HepG2 (cell line): ENCODE results near the gene PTPRF. TPM values are rescaled to one million over a fixed set of nuclear protein-coding genes. Genes with fewer than 3 reads are reported as not detected.
A peak's percentile ranks its signal among the peaks of the same experiment; 100 is the strongest.

Experiments
- CBX5 ChIP-seq: sonication (generic); formaldehyde crosslinking; IDR thresholded peaks from 2 replicates; pipeline ENCODE4 v1.4.0; 2020; ENCODE audit warnings: missing genetic modification reagents, borderline replicate concordance
- ELK4 ChIP-seq: sonication (generic); formaldehyde crosslinking; IDR thresholded peaks from 2 replicates; pipeline ENCODE4 v1.9.0; 2021; ENCODE audit warnings: missing genetic modification reagents, borderline replicate concordance
- EP300 ChIP-seq, 3 experiments: sonication (generic) in 1 of 3; formaldehyde crosslinking in 1 of 3; IDR thresholded peaks; 2 replicates each; pipeline versions ENCODE4 v1.5.1 to v1.6.1; 2011 to 2020; ENCODE audit warnings: low read depth in 2 of 3, low read length in 2 of 3, borderline replicate concordance in 1 of 3, improper control_type of control experiment in 1 of 3, mild to moderate bottlenecking in 1 of 3, missing genetic modification reagents in 1 of 3, moderate library complexity in 1 of 3
- GATAD1 ChIP-seq: IDR thresholded peaks from 2 replicates; pipeline ENCODE4 v1.6.1; 2016; ENCODE audit warnings: missing genetic modification reagents, missing compliant biosample characterization
- JARID2 ChIP-seq: sonication (generic); formaldehyde crosslinking; IDR thresholded peaks from 2 replicates; pipeline ENCODE4 v1.8.1; 2023; ENCODE audit warnings: missing genetic modification reagents, inconsistent platforms; ENCODE audit not compliant: insufficient replicate concordance
- KDM2A ChIP-seq: sonication (generic); formaldehyde crosslinking; IDR thresholded peaks from 2 replicates; pipeline ENCODE4 v1.4.0; 2020; ENCODE audit warnings: low read depth, missing genetic modification reagents, borderline replicate concordance
- KDM3A ChIP-seq: IDR thresholded peaks from 2 replicates; pipeline ENCODE4 v1.6.1; 2018; ENCODE audit warnings: low read depth, missing compliant biosample characterization
- KLF11 ChIP-seq: IDR thresholded peaks from 2 replicates; pipeline ENCODE4 v1.6.1; 2016; ENCODE audit warnings: missing compliant biosample characterization
- MIER3 ChIP-seq: IDR thresholded peaks from 2 replicates; pipeline ENCODE4 v1.6.1; 2016; ENCODE audit warnings: missing compliant biosample characterization, borderline replicate concordance
- MIXL1 ChIP-seq: IDR thresholded peaks from 2 replicates; pipeline ENCODE4 v1.6.1; 2016
- PHF8 ChIP-seq: sonication (generic); formaldehyde crosslinking; IDR thresholded peaks from 2 replicates; pipeline ENCODE4 v1.5.0; 2020; ENCODE audit warnings: missing genetic modification reagents
- POLR2AphosphoS2 ChIP-seq: IDR thresholded peaks from 2 replicates; pipeline ENCODE4 v1.6.1; 2011; ENCODE audit warnings: low read depth, low read length, improper control_type of control experiment
- RFXAP ChIP-seq: sonication (generic); formaldehyde crosslinking; IDR thresholded peaks from 2 replicates; pipeline ENCODE4 v1.4.0; 2020; ENCODE audit warnings: missing genetic modification reagents, borderline replicate concordance
- SAFB2 ChIP-seq: sonication (generic); formaldehyde crosslinking; IDR thresholded peaks from 2 replicates; pipeline ENCODE4 v1.5.1; 2020; ENCODE audit warnings: missing genetic modification reagents, low read depth, mild to moderate bottlenecking, borderline replicate concordance
- THAP11 ChIP-seq: IDR thresholded peaks from 2 replicates; pipeline ENCODE4 v1.6.1; 2016; ENCODE audit warnings: missing biosample characterization, missing genetic modification reagents
- ZFP37 ChIP-seq: sonication (generic); formaldehyde crosslinking; IDR thresholded peaks from 2 replicates; pipeline ENCODE4 v1.4.0; 2020; ENCODE audit warnings: missing genetic modification reagents, borderline replicate concordance
- ZNF225 ChIP-seq: sonication (generic); formaldehyde crosslinking; IDR thresholded peaks from 2 replicates; pipeline ENCODE4 v1.4.0; 2020; ENCODE audit warnings: mild to moderate bottlenecking, missing genetic modification reagents
- ZNF430 ChIP-seq: sonication (generic); formaldehyde crosslinking; IDR thresholded peaks from 2 replicates; pipeline ENCODE4 v1.9.0; 2021; ENCODE audit warnings: mild to moderate bottlenecking, missing genetic modification reagents
- ZNF574 ChIP-seq: sonication (generic); formaldehyde crosslinking; IDR thresholded peaks from 2 replicates; pipeline ENCODE4 v1.4.0; 2020; ENCODE audit warnings: missing genetic modification reagents
- ZNF761 ChIP-seq: sonication (generic); formaldehyde crosslinking; conservative IDR thresholded peaks from 2 replicates; pipeline ENCODE4 v1.4.0; 2020; ENCODE audit warnings: mild to moderate bottlenecking, missing genetic modification reagents
- polyA plus RNA-seq, 8 experiments: library from polyadenylated mRNA; depleted of rRNA in 3 of 8; stranded (reverse) in 7 of 8; unstranded in 1 of 8; fragments of >200 nt; fragmentation: Illumina TruSeq in 4 of 8; extraction: Trizol in 4 of 8; gene quantifications; 2 replicates each; pipeline versions ENCODE4 v1.2.1 to v1.2.3, GENCODE V29; 2011 to 2016; ENCODE audit warnings: low read depth in 4 of 8, missing spikeins in 1 of 8, mixed read lengths in 1 of 8; ENCODE audit not compliant: insufficient read depth in 1 of 8
- total RNA-seq, 5 experiments: library from RNA; depleted of rRNA; stranded (reverse); fragments of >200 nt; fragmentation: Illumina TruSeq; extraction: Trizol; gene quantifications; 2 replicates each; pipeline ENCODE4 v1.2.3, GENCODE V29; 2016; ENCODE audit warnings: low read depth in 1 of 5
- TF ChIP-seq, protein P1 (sequence below): sonication (generic); formaldehyde crosslinking; IDR thresholded peaks from 2 replicates; pipeline ENCODE4 v1.4.0; 2020; ENCODE audit warnings: low read depth, mild to moderate bottlenecking, missing genetic modification reagents
- TF ChIP-seq, protein P2 (sequence below): sonication (generic); formaldehyde crosslinking; IDR thresholded peaks from 2 replicates; pipeline ENCODE4 v1.5.1; 2020; ENCODE audit warnings: missing genetic modification reagents, mild to moderate bottlenecking, borderline replicate concordance

The PTPRF gene
- total and polyA plus RNA-seq, 2 of the 13 experiments (the other 11 are each of a cell fraction or from before 2014, with no cell fraction given), result 55.9 to 167 TPM

DNA sequence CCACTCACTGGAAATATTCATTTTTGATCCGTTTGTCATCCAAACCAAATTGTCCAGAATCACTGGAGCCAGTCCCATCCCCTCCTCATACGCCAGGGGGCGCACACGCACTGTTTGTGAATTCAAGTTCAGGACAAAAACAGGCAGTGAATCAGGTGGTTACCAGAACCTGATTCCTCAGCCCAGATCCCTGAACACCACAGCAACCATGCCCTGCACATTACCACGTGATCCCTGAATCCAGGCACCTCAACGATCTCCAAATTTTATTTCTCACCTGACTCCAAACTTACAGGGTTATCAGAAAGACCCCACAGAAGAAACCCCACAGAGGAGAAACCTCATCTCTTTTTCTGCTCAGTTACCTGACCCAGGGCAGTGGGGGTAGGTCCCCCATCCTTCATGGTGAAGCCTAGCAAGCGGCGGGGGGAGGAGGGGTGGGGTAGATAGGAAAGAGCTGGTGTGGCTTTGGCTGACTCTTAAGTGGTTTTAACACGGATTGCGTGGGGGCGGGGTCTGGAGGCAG lies 1.4 kb upstream of the PTPRF start (continued):
- TF ChIP-seq ELK4 (CRISPR knock-in tag) (no peak), MIXL1 (CRISPR knock-in tag) (peak; percentile 43; the same call in 1 of the 2 replicates), GATAD1 (CRISPR knock-in tag) (peak; percentile 44; the same call in 1 of the 2 replicates), KLF11 (CRISPR knock-in tag) (no peak), ZNF761 (CRISPR knock-in tag) (no peak), ZNF430 (0 out of 2 replicates have a peak, but pooled peaks have one; percentile 40), THAP11 (CRISPR knock-in tag) (peak; percentile 64), RFXAP (CRISPR knock-in tag) (peak; percentile 54; the same call in 1 of the 2 replicates), KDM3A (peak; percentile 60; the same call in 1 of the 2 replicates), MIER3 (CRISPR knock-in tag) (0 out of 2 replicates have a peak, but pooled peaks have one; percentile 31), ZNF574 (CRISPR knock-in tag) (peak; percentile 43; the same call in 1 of the 2 replicates), POLR2AphosphoS2 (no peak), EP300 (IDR thresholded peaks at IDR 0.05; ENCODE audit: low read depth in 2 of 2, low read length in 2 of 2) (no peak), EP300 (CRISPR knock-in tag; IDR thresholded peaks at IDR 0.05; ENCODE audit: borderline replicate concordance) (no peak), KDM2A (CRISPR knock-in tag) (peak; percentile 57; the same call in 1 of the 2 replicates), PHF8 (CRISPR knock-in tag) (no peak), JARID2 (CRISPR knock-in tag) (no peak), CBX5 (peak; percentile 37; the same call in 1 of the 2 replicates), ZNF225 (CRISPR knock-in tag) (no peak), ZFP37 (no peak), SAFB2 (CRISPR knock-in tag) (no peak)
- TF ChIP-seq, protein P1, sequence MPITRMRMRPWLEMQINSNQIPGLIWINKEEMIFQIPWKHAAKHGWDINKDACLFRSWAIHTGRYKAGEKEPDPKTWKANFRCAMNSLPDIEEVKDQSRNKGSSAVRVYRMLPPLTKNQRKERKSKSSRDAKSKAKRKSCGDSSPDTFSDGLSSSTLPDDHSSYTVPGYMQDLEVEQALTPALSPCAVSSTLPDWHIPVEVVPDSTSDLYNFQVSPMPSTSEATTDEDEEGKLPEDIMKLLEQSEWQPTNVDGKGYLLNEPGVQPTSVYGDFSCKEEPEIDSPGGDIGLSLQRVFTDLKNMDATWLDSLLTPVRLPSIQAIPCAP (CRISPR knock-in tag), result no peak
- TF ChIP-seq, protein P2, sequence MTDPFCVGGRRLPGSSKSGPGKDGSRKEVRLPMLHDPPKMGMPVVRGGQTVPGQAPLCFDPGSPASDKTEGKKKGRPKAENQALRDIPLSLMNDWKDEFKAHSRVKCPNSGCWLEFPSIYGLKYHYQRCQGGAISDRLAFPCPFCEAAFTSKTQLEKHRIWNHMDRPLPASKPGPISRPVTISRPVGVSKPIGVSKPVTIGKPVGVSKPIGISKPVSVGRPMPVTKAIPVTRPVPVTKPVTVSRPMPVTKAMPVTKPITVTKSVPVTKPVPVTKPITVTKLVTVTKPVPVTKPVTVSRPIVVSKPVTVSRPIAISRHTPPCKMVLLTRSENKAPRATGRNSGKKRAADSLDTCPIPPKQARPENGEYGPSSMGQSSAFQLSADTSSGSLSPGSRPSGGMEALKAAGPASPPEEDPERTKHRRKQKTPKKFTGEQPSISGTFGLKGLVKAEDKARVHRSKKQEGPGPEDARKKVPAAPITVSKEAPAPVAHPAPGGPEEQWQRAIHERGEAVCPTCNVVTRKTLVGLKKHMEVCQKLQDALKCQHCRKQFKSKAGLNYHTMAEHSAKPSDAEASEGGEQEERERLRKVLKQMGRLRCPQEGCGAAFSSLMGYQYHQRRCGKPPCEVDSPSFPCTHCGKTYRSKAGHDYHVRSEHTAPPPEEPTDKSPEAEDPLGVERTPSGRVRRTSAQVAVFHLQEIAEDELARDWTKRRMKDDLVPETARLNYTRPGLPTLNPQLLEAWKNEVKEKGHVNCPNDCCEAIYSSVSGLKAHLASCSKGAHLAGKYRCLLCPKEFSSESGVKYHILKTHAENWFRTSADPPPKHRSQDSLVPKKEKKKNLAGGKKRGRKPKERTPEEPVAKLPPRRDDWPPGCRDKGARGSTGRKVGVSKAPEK (CRISPR knock-in tag), result no peak
